HepG2 (cell line): ENCODE results near the gene EDC3. TPM values are rescaled to one million over a fixed set of nuclear protein-coding genes. Genes with fewer than 3 reads are reported as not detected.

Experiments
- ATAC-seq: fragments of 200-7000 bp; cut with Tn5 transposase; 3 replicates; pipeline ENCODE4 v1.9.1; 2020; ENCODE audit warnings: mild to moderate bottlenecking, moderate library complexity
- BruUV-seq: library from RNA; stranded (reverse); fragments of 400-500 nt; replicated peaks from 2 replicates; lab custom pipeline; 2021; lab: Mats Ljungman, UMichigan
- CTCF ChIA-PET: fragments of 300-600 bp; formaldehyde crosslinking; extraction: SDS; loops from one replicate; lab custom pipeline; 2021; ENCODE audit warnings: low total read pairs, inconsistent platforms, low intra/inter-chr PET ratio; lab: Yijun Ruan, JAX
- POLR2A ChIA-PET: fragments of 350-600 bp; sonication (Branson Sonifier 250); formaldehyde crosslinking; loops from one replicate; lab custom pipeline; 2020; ENCODE audit warnings: antibody characterized with exemption, inconsistent platforms; lab: Yijun Ruan, JAX
- DNase-seq: peaks from one replicate; pipeline ENCODE4 v3.0.0-alpha.2; 2015; ENCODE audit warnings: low spot score
- FAIRE-seq: peaks from 3 replicates; lab custom pipeline; 2011; peaks lifted over from hg19 to GRCh38; lab: Jason Lieb, UNC
- H2AFZ ChIP-seq: one replicate; pipeline ENCODE4 v1.6.1; 2011; ENCODE audit warnings: low read length, inconsistent platforms
- H3K27ac ChIP-seq: fragments of 300-600 bp; 3 replicates; pipeline ENCODE4 v1.8.0; 2011; ENCODE audit warnings: mixed run types, mild to moderate bottlenecking, mixed read lengths, low read length, inconsistent platforms; ENCODE audit not compliant: insufficient read depth; ENCODE audit errors: extremely low read length
- H3K27me3 ChIP-seq, 2 experiments: fragments of 200-600 bp in 1 of 2; 2 replicates in 1 of 2; 3 replicates in 1 of 2; pipeline versions ENCODE4 v1.6.0 to v1.8.0; 2011; ENCODE audit warnings: low read length in 2 of 2, mild to moderate bottlenecking in 2 of 2, moderate library complexity in 2 of 2, inconsistent platforms in 1 of 2; ENCODE audit not compliant: insufficient read depth in 2 of 2, control insufficient read depth in 1 of 2
- H3K36me3 ChIP-seq, 2 experiments: fragments of 200-600 bp in 1 of 2; replicated peaks in 1 of 2; 2 replicates in 1 of 2; 3 replicates in 1 of 2; pipeline versions ENCODE4 v1.5.1 to v1.8.0; 2011; ENCODE audit warnings: low read length in 2 of 2, inconsistent platforms in 1 of 2; ENCODE audit not compliant: insufficient read depth in 2 of 2, control insufficient read depth in 1 of 2
- H3K4me1 ChIP-seq: 2 replicates; pipeline ENCODE4 v1.5.1; 2012; ENCODE audit warnings: low read length, inconsistent platforms; ENCODE audit not compliant: insufficient read depth
- H3K4me2 ChIP-seq: 2 replicates; pipeline ENCODE4 v1.6.0; 2011; ENCODE audit warnings: low read depth, low read length, inconsistent platforms
- H3K4me3 ChIP-seq, 3 experiments: fragments of 200-600 bp in 1 of 3; sonication (generic), shearing (Covaris generic) in 1 of 3; replicated peaks in 1 of 3; 2 replicates each; pipeline ENCODE4 v1.5.1; 2011 to 2016; ENCODE audit warnings: low read length in 3 of 3, inconsistent platforms in 2 of 3, low read depth in 2 of 3, mild to moderate bottlenecking in 2 of 3, control low read depth in 1 of 3, mixed read lengths in 1 of 3; ENCODE audit not compliant: insufficient read depth in 1 of 3
- H3K79me2 ChIP-seq: one replicate; pipeline ENCODE4 v1.6.1; 2011; ENCODE audit warnings: low read length, inconsistent platforms; ENCODE audit not compliant: insufficient read depth
- H3K9ac ChIP-seq: 2 replicates; pipeline ENCODE4 v1.6.0; 2011; ENCODE audit warnings: mild to moderate bottlenecking, low read depth, low read length, inconsistent platforms; ENCODE audit not compliant: insufficient read depth
- H3K9me3 ChIP-seq: 2 replicates; pipeline ENCODE4 v1.5.1; 2012; ENCODE audit warnings: mild to moderate bottlenecking, low read length
- H4K20me1 ChIP-seq: 2 replicates; pipeline ENCODE4 v1.6.0; 2011; ENCODE audit warnings: inconsistent platforms, mild to moderate bottlenecking, low read length, moderate library complexity; ENCODE audit not compliant: insufficient read depth
- ARID2 ChIP-seq: sonication (generic); formaldehyde crosslinking; IDR thresholded peaks from 2 replicates; pipeline ENCODE4 v1.8.1; 2022; ENCODE audit warnings: mild to moderate bottlenecking, missing genetic modification reagents, borderline replicate concordance
- EZH2 ChIP-seq: conservative IDR thresholded peaks from 2 replicates; pipeline ENCODE4 v1.6.1; 2012; ENCODE audit warnings: mild to moderate bottlenecking, low read depth, low read length, moderate library complexity
- GZF1 ChIP-seq: sonication (generic); formaldehyde crosslinking; IDR thresholded peaks from 2 replicates; pipeline ENCODE4 v1.5.1; 2020; ENCODE audit warnings: mild to moderate bottlenecking, missing genetic modification reagents
- JUND ChIP-seq: sonication (generic); formaldehyde crosslinking; IDR thresholded peaks from 2 replicates; pipeline ENCODE4 v1.8.0; 2022; ENCODE audit warnings: mild to moderate bottlenecking, missing genetic modification reagents
- KLF12 ChIP-seq: sonication (generic); formaldehyde crosslinking; IDR thresholded peaks from 2 replicates; pipeline ENCODE4 v1.4.0; 2020; ENCODE audit warnings: missing genetic modification reagents, borderline replicate concordance
- NFAT5 ChIP-seq: sonication (generic); formaldehyde crosslinking; IDR thresholded peaks from 2 replicates; pipeline ENCODE4 v1.4.0; 2020; ENCODE audit warnings: missing genetic modification reagents
- NFYC ChIP-seq: IDR thresholded peaks from 2 replicates; pipeline ENCODE4 v1.6.1; 2016; ENCODE audit warnings: missing genetic modification reagents, missing compliant biosample characterization
- RCOR2 ChIP-seq: IDR thresholded peaks from 2 replicates; pipeline ENCODE4 v1.6.1; 2016; ENCODE audit warnings: missing biosample characterization, missing genetic modification reagents
- SMAD9 ChIP-seq: sonication (generic); formaldehyde crosslinking; IDR thresholded peaks from 2 replicates; pipeline ENCODE4 v1.5.1; 2020; ENCODE audit warnings: mild to moderate bottlenecking, missing genetic modification reagents
- ZBTB42 ChIP-seq: sonication (generic); formaldehyde crosslinking; IDR thresholded peaks from 2 replicates; pipeline ENCODE4 v1.5.0; 2020; ENCODE audit warnings: mild to moderate bottlenecking, missing genetic modification reagents
- ZBTB8A ChIP-seq: sonication (generic); formaldehyde crosslinking; IDR thresholded peaks from 2 replicates; pipeline ENCODE4 v1.4.0; 2020; ENCODE audit warnings: mild to moderate bottlenecking, low read depth, missing genetic modification reagents, borderline replicate concordance
- ZNF256 ChIP-seq: sonication (generic); formaldehyde crosslinking; conservative IDR thresholded peaks from 2 replicates; pipeline ENCODE4 v1.4.0; 2020; ENCODE audit warnings: missing genetic modification reagents
- ZNF574 ChIP-seq: sonication (generic); formaldehyde crosslinking; IDR thresholded peaks from 2 replicates; pipeline ENCODE4 v1.4.0; 2020; ENCODE audit warnings: missing genetic modification reagents
- ZNF580 ChIP-seq: IDR thresholded peaks from 2 replicates; pipeline ENCODE4 v1.6.1; 2016; ENCODE audit warnings: low read depth, borderline replicate concordance
- ZNF800 ChIP-seq: sonication (generic); formaldehyde crosslinking; IDR thresholded peaks from 2 replicates; pipeline ENCODE4 v1.4.0; 2020; ENCODE audit warnings: missing genetic modification reagents
- in situ Hi-C: cut with HindIII; loops from 2 replicates; pipeline ENCODE4 v1.10.0; 2017; ENCODE audit warnings: low pct_unique_long_range_greater_than_20kb; ENCODE audit not compliant: extremely low pct_ligation_motif_present
- intact Hi-C: fragments of 100-400 bp; cut with micrococcal nuclease; formaldehyde crosslinking; loops from one replicate; pipeline ENCODE4 v1.10.0; 2022; ENCODE audit not compliant: unreplicated experiment
- polyA plus RNA-seq, 8 experiments: library from polyadenylated mRNA; depleted of rRNA in 3 of 8; stranded (reverse) in 7 of 8; unstranded in 1 of 8; fragments of >200 nt; fragmentation: Illumina TruSeq in 4 of 8; extraction: Trizol in 4 of 8; gene quantifications; 2 replicates each; pipeline versions ENCODE4 v1.2.1 to v1.2.3, GENCODE V29; 2011 to 2016; ENCODE audit warnings: low read depth in 4 of 8, missing spikeins in 1 of 8, mixed read lengths in 1 of 8; ENCODE audit not compliant: insufficient read depth in 1 of 8
- total RNA-seq, 5 experiments: library from RNA; depleted of rRNA; stranded (reverse); fragments of >200 nt; fragmentation: Illumina TruSeq; extraction: Trizol; gene quantifications; 2 replicates each; pipeline ENCODE4 v1.2.3, GENCODE V29; 2016; ENCODE audit warnings: low read depth in 1 of 5

Gene EDC3
- total and polyA plus RNA-seq, 2 of the 13 experiments (the other 11 are each of a cell fraction or from before 2014, with no cell fraction given) = 17.4 to 32.0 TPM

- H3K9ac ChIP-seq = no peak overlapping the region
- FAIRE-seq = no peak
- TF ChIP-seq ZNF580 (CRISPR knock-in tag) = no peak
- no peak for TF ChIP-seq GZF1 (CRISPR knock-in tag)
- TF ChIP-seq ZBTB8A = no peak
- TF ChIP-seq NFAT5 (CRISPR knock-in tag) = no peak
- no peak for TF ChIP-seq ARID2 (CRISPR knock-in tag)
- TF ChIP-seq ZNF800 (CRISPR knock-in tag) = no peak
- no peak for TF ChIP-seq RCOR2
- no peak for TF ChIP-seq NFYC (CRISPR knock-in tag)
- TF ChIP-seq ZNF574 (CRISPR knock-in tag) = no peak
- no peak for TF ChIP-seq JUND (CRISPR knock-in tag)
- no peak for TF ChIP-seq EZH2
- TF ChIP-seq ZBTB42 = no peak
- no peak for TF ChIP-seq KLF12 (CRISPR knock-in tag)
- TF ChIP-seq SMAD9 (CRISPR knock-in tag) = no peak
- TF ChIP-seq ZNF256 = no peak
Observed at GRCh38 chr15:74646480-74646879, 49.3 kb downstream of the EDC3 start.

More at GRCh38 chr15:74646480-74646879, 49.3 kb downstream of the EDC3 start:
- POLR2A ChIA-PET = no interaction called here
- Histone ChIP-seq H3K4me3 (no peak overlapping the region), H3K9me3 (no peaks in the 10 kb centered on the region), H2AFZ (no peak overlapping the region), H3K4me2 (no peak overlapping the region), H3K4me1 (no peaks in the 10 kb centered on the region), H3K27ac (no peak overlapping the region), H3K36me3 (peaks cover 10 to 63% of the 10 kb centered on the region in 2 experiments; a peak in 4 of 5 replicates), H3K79me2 (peaks cover 2% of the 10 kb centered on the region), H4K20me1 (0 out of 2 replicates have a peak, but pooled peaks cover 2% of the 10 kb centered on the region), H3K27me3 (no peaks in the 10 kb centered on the region)
- CTCF ChIA-PET = no interaction called here
- no peak for DNase-seq
- BruUV-seq = no TSS peak
- intact Hi-C loops = no loop called here
- in situ Hi-C loops = no loop called here
- no peak for ATAC-seq
